Cardiac muscle cell (in vitro differentiated cells and primary cell): ENCODE data around the gene SH3RF3. TPM values are rescaled to one million over a fixed set of nuclear protein-coding genes. Genes with fewer than 3 reads are reported as not detected.

ENCODE experiments used
- DNase-seq, 2 donors: peaks; one replicate each; pipeline versions ENCODE4 v3.0.0 to v3.0.0-alpha.2; 2010 to 2017; ENCODE audit warnings: low read depth in 1 of 2, low spot score in 1 of 2
- H3K27ac ChIP-seq: fragments of 200-600 bp; sonication (generic); 2 replicates; pipeline ENCODE4 v1.5.1; 2016
- H3K27me3 ChIP-seq: fragments of 200-600 bp; sonication (generic); 2 replicates; pipeline ENCODE4 v1.6.0; 2016; ENCODE audit warnings: control low read depth
- H3K36me3 ChIP-seq: fragments of 200-600 bp; sonication (generic); 2 replicates; pipeline ENCODE4 v1.5.1; 2016; ENCODE audit warnings: control low read depth
- H3K4me1 ChIP-seq: fragments of 200-600 bp; sonication (generic); 2 replicates; pipeline ENCODE4 v1.8.1; 2017; ENCODE audit warnings: low read depth, mild to moderate bottlenecking, mixed run types
- H3K4me3 ChIP-seq: fragments of 200-600 bp; sonication (generic); 2 replicates; pipeline ENCODE4 v1.5.1; 2016; ENCODE audit warnings: mild to moderate bottlenecking
- H3K9me3 ChIP-seq: fragments of 200-600 bp; sonication (generic); 2 replicates; pipeline ENCODE4 v1.5.1; 2017; ENCODE audit warnings: low read depth, mild to moderate bottlenecking, control low read depth
- CTCF ChIP-seq: IDR thresholded peaks from 2 replicates; pipeline ENCODE4 v1.5.1; 2012; ENCODE audit warnings: low read depth, mild to moderate bottlenecking, low read length
- polyA plus RNA-seq: library from polyadenylated mRNA; unstranded; fragments of >200 nt; fragmentation: Nextera tagmentation; extraction: Ambion mirVana; gene quantifications from 2 replicates; pipeline ENCODE4 v1.2.1, GENCODE V29; 2016
- total RNA-seq: library from RNA; depleted of rRNA; stranded (reverse); fragments of >200 nt; gene quantifications from 2 replicates; pipeline ENCODE4 v1.2.3, GENCODE V29; 2016

The SH3RF3 gene
- total and polyA plus RNA-seq, 2 experiments from 2014 or later: 1.2 to 1.7 TPM

- H3K9me3 ChIP-seq: no peaks in the 10 kb centered on the region
- H3K4me1 ChIP-seq: no peaks in the 10 kb centered on the region
- TF ChIP-seq CTCF: no peak
- DNase-seq: no peak
- H3K27me3 ChIP-seq: no peaks in the 10 kb centered on the region
- H3K4me3 ChIP-seq: no peak overlapping the region
- H3K36me3 ChIP-seq: no peaks in the 10 kb centered on the region
- no peak overlapping the region for H3K27ac ChIP-seq
Observed at GRCh38 chr2:109089602-109090300, 39.3 kb upstream of the SH3RF3 start.

GRCh38 chr2:109091526-109091925 is 37.5 kb upstream of the SH3RF3 start:
- Histone ChIP-seq H3K9me3 (no peaks in the 10 kb centered on the region), H3K36me3 (no peaks in the 10 kb centered on the region), H3K27me3 (no peaks in the 10 kb centered on the region), H3K27ac (no peak overlapping the region), H3K4me1 (no peaks in the 10 kb centered on the region), H3K4me3 (no peak overlapping the region)
- no peak for TF ChIP-seq CTCF
- no peak for DNase-seq

- Histone ChIP-seq H3K4me1 (no peaks in the 10 kb centered on the region), H3K4me3 (no peak overlapping the region), H3K27ac (no peak overlapping the region), H3K36me3 (no peaks in the 10 kb centered on the region), H3K9me3 (no peaks in the 10 kb centered on the region), H3K27me3 (no peaks in the 10 kb centered on the region)
- no peak for DNase-seq
- TF ChIP-seq CTCF: no peak
Observed at GRCh38 chr2:109094144-109094543, 34.9 kb upstream of the SH3RF3 start.

GRCh38 chr2:109098251-109098920 is 30.6 kb upstream of the SH3RF3 start:
- H3K9me3 ChIP-seq: no peaks in the 10 kb centered on the region
- no peak overlapping the region for H3K27ac ChIP-seq
- H3K27me3 ChIP-seq: no peaks in the 10 kb centered on the region
- DNase-seq: peak in 1 of 2 donors; percentile 71
- H3K4me1 ChIP-seq: no peaks in the 10 kb centered on the region
- H3K4me3 ChIP-seq: no peak overlapping the region
- H3K36me3 ChIP-seq: no peaks in the 10 kb centered on the region
- no peak for TF ChIP-seq CTCF

GRCh38 chr2:109098921-109099273 is 30.1 kb upstream of the SH3RF3 start:
- H3K27me3 ChIP-seq: no peaks in the 10 kb centered on the region
- H3K9me3 ChIP-seq: no peaks in the 10 kb centered on the region
- no peak for DNase-seq
- no peaks in the 10 kb centered on the region for H3K4me1 ChIP-seq
- TF ChIP-seq CTCF: no peak
- H3K4me3 ChIP-seq: no peak overlapping the region
- no peaks in the 10 kb centered on the region for H3K36me3 ChIP-seq
- H3K27ac ChIP-seq: no peak overlapping the region
